GM18499 (cell line): Measurements from ENCODE around the gene SAXO1.
"Not testable (repeated sequence)": the region's sequence is repeated elsewhere in the genome, so short reads cannot be mapped to it uniquely, and the experiment has no call there.

Experiments used
- ATAC-seq: cut with Tn5 transposase; IDR thresholded peaks from one replicate; pipeline ENCODE4 v1.9.1; 2021; ENCODE audit warnings: moderate number of reproducible peaks; ENCODE audit not compliant: insufficient read depth, unreplicated experiment

The SAXO1 gene

GRCh38 chr9:18973348-18973747 lies 59.7 kb downstream of the SAXO1 start:
- no peak for ATAC-seq

DNA sequence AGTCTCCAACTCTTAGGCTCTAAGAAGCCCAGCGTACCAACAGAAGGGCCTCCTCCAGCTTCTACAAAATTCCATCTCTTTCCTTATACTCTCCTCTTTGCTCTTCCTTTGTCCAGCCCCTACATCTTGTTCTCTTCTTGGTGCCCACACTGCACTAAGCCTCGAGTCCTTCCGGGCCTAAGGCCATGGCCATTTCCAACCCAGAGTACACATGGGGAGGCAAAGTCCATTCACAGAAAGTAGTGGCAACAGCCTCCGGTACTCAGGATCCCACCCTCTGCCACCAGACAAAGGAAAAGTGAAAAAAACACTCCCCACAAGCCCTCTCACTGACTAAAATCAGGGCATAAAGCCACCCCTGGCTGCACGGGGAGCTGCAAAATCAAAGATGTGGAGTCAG lies 60.3 kb downstream of the SAXO1 start:
- no peak for ATAC-seq

- no peak for ATAC-seq
These were observed 61.1 kb downstream of the SAXO1 start for GRCh38 chr9:18971909-18972308.

DNA sequence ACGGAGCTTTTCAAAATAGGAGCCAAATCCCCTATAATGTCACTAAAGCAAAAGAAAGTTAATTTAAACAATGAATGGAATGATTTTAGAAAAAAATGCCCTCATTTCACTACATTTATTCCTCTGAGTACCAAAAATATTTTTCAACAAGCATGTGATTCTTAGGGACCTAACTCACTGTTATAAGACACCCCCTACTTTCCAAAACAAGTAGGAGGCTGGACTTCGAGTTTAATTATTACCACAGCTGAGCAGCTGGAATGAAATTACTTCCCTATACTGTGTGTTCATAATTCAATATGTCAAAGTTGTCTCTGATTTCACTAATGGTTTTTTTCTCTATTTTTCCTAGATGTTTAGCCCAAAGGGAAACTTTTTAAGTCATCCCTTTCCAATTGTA lies 61.6 kb downstream of the SAXO1 start:
- no peak for ATAC-seq

GRCh38 chr9:18970393-18970792 lies 62.6 kb downstream of the SAXO1 start:
- no peak for ATAC-seq

- no peak for ATAC-seq
These were observed 63.9 kb downstream of the SAXO1 start for GRCh38 chr9:18969128-18969527.

GRCh38 chr9:18955626-18956025 lies 77.4 kb downstream of the SAXO1 start:
- ATAC-seq = no peak

- no peak for ATAC-seq
These were observed 81.1 kb downstream of the SAXO1 start for GRCh38 chr9:18951936-18952335.

DNA sequence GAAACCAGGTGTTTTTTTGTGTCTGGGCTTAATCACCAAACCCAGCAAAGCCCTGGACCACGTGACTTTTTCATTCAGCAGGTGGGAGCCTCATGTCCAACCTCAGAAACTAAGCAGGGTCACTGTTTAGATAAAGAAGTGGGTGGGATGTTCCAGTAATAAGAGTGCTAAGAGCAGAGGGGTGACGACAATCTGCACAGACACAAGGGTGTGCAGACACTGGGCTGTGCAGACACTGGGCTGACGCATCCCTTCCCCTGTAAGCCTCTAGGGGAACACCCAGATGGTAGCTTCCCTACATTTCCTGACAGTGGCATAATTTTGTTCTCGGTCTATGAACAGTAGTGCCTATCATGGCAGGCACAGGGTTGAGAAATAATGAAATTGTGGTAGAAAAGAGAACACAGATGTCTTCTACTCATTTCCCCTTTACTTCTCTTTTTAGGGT lies 85.1 kb downstream of the SAXO1 start:
- no peak for ATAC-seq

GRCh38 chr9:18942801-18943200 lies 90.2 kb downstream of the SAXO1 start:
- no peak for ATAC-seq

GRCh38 chr9:18941060-18941740 lies 91.8 kb downstream of the SAXO1 start:
- no peak for ATAC-seq

- ATAC-seq = no peak
These were observed 93.1 kb downstream of the SAXO1 start for GRCh38 chr9:18939943-18940342.

DNA sequence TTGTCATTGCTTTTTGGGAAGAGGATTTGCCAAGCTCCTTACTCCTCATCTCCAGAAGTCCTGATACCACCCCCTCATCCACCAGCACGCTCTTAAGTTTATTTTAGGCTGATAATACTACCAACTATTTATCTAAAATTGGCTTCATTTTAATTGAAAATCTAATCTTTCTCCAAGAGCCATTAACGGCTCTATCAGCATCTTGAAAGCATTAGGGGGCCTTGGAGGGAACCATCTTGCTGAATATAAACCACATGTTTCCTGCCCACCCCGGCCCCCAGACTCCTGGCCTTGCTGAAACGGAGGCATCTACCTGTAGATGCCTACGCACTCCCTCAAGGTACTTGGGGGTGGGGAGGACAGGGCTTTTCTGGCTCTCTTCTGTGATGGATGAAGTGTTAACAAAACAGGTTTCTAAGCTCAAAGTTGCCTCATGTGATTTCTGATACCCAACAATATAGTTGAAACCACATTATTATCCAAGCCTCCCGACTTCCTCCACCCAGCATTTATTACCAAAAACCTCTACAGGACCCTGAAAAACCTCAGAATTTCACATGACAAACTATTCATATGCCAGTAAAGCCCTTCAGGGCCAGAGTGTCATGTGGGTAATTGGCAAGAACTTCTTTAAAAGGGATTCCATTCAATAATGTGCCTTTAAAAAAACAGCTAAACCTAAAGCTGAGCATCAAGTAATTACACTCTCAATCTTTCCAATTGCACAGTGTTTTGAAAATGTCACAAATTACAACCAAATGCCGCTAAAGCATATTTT lies 96.7 kb downstream of the SAXO1 start:
- no peak for ATAC-seq

DNA sequence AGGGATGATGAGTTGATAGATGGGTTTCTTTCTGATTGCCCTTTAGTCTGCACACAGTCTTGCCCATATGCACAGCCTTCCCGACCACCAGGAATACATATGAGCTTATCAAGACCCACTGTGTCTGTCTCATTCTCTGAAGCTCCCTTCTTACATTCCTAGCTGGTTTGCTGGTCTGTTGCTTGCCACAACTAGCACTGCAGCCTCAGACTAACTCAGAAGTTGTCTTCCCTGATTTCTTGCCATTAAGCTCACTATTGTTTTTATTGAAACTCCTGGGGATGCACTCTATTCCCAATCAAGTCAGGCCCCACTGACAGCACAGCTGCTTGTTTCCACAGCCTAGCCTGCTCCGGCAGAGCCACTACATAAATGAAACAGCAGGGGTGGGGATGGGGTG lies 97.5 kb downstream of the SAXO1 start:
- ATAC-seq = no peak

DNA sequence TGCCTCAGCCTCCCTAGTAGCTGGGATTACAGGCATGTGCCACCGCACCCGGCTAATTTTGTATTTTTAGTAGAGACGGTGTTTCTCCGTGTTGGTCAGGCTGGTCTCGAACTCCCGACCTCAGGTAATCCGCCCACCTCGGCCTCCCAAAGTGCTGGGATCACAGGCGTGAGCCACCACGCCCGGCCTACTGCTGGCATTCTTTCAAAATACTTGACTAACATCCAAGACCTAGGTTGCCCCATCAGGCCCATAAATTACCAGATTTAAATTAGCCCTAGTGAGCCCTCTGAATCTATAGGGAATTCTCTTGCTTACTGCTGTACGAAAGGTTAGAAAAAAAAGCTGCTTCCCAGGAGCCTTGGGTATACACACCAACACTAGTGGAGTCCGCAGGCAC lies 102.4 kb downstream of the SAXO1 start:
- ATAC-seq = not testable (repeated sequence)

GRCh38 chr9:18928711-18929110 lies 104.3 kb downstream of the SAXO1 start:
- no peak for ATAC-seq

DNA sequence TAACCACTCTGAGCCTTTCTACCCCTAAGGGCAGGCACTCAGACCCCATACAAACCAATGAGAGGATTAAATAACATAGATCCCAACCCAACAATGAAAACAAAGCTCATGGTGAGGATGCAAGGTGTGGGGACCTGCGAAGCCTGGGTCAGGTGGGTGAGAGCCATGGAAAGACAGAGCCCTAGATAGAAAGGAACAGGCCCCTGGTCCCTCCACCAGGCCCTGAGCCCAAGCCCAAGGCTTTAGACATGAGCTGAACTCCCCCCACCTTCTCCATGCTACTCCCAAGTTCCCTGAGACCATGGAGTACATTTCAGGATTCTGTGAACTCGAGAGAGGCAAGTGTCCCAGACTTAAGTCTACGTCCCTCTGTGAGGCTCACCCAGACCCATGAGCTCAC lies 106.5 kb downstream of the SAXO1 start:
- ATAC-seq = no peak

DNA sequence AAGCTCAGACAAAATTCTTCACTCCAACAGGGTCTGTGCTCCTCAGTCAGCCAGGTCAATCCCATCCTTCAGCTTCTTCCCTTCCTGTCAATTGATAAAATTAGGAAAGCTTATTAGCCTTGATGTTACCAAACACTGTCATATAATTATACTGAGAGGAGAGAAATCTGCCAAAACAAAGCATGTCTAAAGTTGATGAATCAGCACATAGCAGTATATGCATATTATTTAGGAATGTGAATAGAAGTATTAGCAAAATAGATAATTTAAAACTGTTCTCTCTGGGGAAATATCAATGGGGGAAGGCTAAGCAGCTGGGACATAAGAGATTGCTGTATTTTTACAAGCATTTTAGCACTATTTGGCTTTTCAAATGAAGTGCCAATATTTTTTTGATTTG lies 107.1 kb downstream of the SAXO1 start:
- no peak for ATAC-seq

GRCh38 chr9:18923671-18924430 lies 109.2 kb downstream of the SAXO1 start:
- no peak for ATAC-seq

DNA sequence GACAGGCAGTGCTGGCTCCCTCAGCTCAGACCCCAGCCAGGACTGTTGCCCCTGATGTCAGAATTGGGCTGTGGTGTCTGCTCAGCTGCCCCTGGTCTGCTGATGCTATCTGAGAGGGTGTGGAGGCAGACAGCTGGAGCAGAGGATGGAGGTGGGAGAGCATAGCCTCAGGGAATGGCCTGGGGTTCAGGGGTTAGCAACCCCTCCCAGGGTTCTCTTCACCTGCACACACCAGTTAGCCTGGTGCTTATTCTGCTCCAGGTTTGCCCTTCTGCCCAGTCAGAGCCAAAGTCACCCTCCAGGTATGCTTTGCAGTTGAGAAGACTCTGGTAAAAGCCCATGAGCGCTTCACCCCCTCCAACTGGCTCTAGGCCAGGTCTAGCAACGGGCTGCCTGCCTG lies 109.8 kb downstream of the SAXO1 start:
- no peak for ATAC-seq
